Dedifferentiated amniotic fluid mesenchymal stem cell (primary cell): Measurements from ENCODE around the gene ITGA8.
"Not testable (repeated sequence)": the region's sequence is repeated elsewhere in the genome, so short reads cannot be mapped to it uniquely, and the experiment has no call there.

Source experiments
- DNase-seq: peaks from one replicate; pipeline ENCODE4 v3.0.0-alpha.2; 2016; ENCODE audit errors: extremely low spot score

The ITGA8 gene

GRCh38 chr10:15609246-15609645 is 110.5 kb downstream of the ITGA8 start:
- no peak for DNase-seq

DNA sequence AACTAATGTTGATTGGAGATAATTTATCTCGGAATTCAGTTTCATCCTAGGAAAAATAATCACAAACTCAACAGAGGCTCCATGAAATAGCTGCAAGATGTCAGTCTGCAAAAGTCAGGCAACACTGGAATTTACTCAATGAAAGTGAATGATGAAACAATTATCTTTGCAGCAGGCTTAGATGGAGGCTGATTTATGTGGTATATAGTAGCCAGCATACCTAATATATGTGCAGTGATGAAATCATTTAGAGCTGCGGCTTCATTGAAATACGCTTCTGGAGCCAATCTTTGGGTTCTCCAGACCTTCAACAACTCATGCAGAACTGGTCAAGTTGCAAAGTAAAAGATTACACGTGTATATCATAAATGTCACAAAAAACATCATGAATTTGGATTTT is 113.3 kb downstream of the ITGA8 start:
- no peak for DNase-seq

DNA sequence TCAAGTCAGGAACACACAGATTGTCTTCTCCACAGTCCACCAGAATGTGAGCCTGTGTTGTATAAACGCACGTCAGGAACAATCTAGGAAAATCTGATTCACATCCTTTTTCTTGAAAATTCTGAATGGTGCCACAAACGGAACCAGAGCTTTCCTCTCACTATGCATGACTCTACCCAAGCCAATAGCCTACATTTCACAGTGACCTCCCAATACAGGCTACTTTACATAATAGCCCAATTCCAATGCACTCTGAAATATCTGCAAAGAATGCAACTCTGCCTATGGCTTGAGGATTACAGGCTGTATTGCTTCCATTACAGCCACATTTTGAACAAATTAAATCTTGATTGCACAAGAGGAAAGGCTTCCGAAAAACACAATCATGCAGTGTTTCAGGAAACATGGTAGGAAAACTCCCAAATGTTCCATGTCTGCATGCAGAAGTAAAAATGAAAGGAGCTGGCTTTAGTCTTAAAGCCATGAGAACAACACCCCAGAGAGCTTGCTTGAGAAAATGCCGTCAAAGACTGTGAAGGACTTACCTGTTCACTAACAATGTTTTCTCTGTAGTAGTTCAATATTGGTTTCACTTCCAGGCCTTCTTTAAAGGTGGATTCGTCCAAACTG is 113.9 kb downstream of the ITGA8 start:
- DNase-seq = peak; percentile 59

DNA sequence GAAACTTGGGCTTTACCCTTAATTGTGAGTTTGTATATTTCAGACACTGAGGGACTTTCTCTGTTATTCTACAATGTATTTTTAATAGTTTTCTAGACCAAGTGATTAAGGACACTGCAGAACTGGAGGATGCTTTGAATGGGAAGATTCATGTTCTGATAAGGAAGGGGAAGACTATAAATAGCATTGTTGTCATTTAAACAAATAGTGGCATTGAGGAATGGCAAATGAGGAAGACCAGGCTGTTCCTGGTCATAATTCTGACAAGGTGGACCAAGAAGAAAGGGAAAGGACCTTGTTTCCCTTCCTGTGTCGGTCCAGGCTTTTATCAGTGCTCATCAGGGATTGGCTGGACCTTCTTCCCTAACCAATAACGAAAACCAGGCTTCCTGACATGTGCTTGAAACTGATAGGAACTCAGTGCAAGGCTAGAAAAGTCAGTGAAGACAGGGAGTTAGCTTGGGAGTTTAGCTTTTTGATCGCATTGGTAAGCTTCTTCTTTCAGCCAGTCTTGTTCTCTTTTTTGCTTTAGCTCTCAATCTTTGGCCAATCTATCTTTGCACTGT is 116.2 kb downstream of the ITGA8 start:
- DNase-seq = no peak

DNA sequence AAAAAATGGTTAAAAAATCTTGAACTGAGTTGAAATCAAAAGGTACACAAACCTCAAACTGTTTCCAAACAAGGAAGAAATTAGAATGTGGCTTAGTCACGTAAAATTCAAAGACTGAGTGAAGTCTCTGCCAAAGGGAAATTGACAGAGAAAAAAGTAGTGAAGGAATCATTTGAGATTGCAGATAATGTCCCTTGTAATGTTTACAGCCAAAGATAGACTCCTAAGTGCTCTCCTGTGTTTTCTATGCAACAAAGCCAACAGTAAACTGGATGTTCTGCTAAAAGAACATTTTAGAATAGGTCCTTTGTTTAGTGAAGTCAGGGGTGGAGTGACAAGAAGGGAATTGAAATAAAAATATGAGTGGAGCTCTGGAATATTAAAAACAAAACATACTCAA is 117.9 kb downstream of the ITGA8 start:
- no peak for DNase-seq

GRCh38 chr10:15595260-15595659 is 124.5 kb downstream of the ITGA8 start:
- no peak for DNase-seq

GRCh38 chr10:15591937-15592336 is 127.8 kb downstream of the ITGA8 start:
- DNase-seq = no peak

GRCh38 chr10:15591431-15591830 is 128.3 kb downstream of the ITGA8 start:
- no peak for DNase-seq

- DNase-seq = no peak
Measured at GRCh38 chr10:15588635-15589508, 130.8 kb downstream of the ITGA8 start.

GRCh38 chr10:15588151-15588550 is 131.6 kb downstream of the ITGA8 start:
- DNase-seq = no peak

- DNase-seq = no peak
Measured at GRCh38 chr10:15587271-15587670, 132.5 kb downstream of the ITGA8 start.

DNA sequence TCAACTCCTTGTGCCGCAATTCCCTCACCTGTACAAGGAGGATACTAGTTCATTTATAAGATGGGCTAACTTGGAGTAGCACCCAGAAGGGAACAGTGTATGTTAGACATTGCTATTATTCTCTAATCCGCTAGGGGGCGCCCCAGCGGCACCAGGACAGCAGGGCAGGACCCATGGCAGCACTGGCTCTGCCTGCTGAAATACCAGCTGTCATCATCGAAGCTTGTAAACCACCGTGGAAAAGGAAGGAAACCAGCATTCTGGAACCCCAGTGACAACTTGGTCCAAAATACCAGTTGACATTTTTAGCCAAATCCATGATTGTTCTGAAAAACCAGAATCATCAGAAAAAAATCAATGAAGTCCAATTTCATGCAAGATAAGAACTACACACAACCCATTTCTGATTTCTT is 134.4 kb downstream of the ITGA8 start:
- DNase-seq = peak; percentile 42

DNA sequence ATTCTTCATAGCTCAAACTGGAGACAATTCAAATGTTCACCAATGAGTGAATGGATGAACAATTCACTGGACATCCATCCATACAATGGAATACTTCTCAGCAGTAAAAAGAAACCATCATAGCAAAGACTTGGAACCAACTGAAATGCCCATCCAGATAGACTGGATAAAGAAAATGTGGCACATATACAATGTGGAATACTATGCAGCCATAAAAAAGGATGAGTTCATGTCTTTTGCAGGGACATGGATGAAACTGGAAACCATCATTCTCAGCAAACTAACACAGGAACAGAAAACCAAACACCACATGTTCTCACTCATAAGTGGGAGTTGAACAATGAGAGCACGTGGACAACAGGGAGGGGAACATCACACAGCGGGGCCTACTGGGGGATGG is 136.8 kb downstream of the ITGA8 start:
- DNase-seq = not testable (repeated sequence)

GRCh38 chr10:15579605-15580004 is 140.1 kb downstream of the ITGA8 start:
- peak; percentile 54 for DNase-seq

DNA sequence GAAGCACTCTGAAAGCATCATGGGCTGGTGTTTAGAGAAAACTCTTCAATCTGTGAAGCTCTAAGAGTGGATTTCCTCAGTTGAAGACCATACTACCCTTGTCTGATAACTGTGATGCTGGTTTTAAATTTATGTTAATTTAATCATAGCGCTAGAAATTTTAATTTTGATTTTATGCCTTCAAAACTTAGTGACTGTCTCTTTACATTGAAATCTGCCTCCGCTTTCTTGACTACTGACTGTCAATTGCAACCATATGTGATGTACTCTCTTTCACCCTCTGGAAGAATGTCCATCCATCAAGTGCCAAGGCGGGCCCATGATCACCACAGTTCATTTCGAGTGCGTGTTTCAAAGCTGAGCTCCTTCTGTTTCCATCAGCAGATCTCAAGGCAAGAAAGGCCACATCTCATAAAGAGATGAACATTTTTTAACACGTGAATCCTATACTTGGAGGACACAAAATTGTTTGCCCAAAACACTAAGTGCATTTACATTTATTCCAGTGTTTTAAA is 147.1 kb downstream of the ITGA8 start:
- no peak for DNase-seq

GRCh38 chr10:15571575-15571974 is 148.1 kb downstream of the ITGA8 start:
- no peak for DNase-seq

- no peak for DNase-seq
Measured at GRCh38 chr10:15570738-15571339, 148.9 kb downstream of the ITGA8 start.

GRCh38 chr10:15567952-15568351 is 151.8 kb downstream of the ITGA8 start:
- no peak for DNase-seq

DNA sequence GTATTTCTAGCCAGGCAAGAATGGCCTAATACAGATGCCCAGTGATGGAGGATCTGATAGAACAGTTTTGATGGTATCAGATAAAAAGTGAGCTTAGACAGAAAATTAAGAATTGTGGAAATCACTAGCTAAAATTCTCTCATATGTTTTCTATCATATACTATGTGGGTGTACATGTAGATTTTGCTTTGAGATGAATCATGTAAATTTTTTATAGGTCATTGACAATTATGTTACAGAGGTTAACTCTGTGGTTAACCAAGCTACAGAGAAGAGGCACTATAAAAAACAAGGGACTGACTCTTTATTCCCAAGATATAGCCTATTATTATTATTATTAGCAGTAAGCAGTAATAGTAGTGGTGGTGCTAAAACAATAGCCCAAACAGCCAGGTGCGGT is 156.5 kb downstream of the ITGA8 start:
- DNase-seq = peak; percentile 34

- DNase-seq = no peak
Measured at GRCh38 chr10:15562578-15562977, 157.1 kb downstream of the ITGA8 start.

- DNase-seq = no peak
Measured at GRCh38 chr10:15562116-15562515, 157.6 kb downstream of the ITGA8 start.

- DNase-seq = peak; percentile 62
Measured at GRCh38 chr10:15558136-15558535, 161.6 kb downstream of the ITGA8 start.
